HG02678 (cell line): ENCODE results near the gene KCNQ5.
A peak's percentile ranks its signal among the peaks of the same experiment; 100 is the strongest.

ENCODE experiments used
- ATAC-seq: cut with Tn5 transposase; IDR thresholded peaks from one replicate; pipeline ENCODE4 v1.9.1; 2021; ENCODE audit warnings: mild to moderate bottlenecking, moderate library complexity; ENCODE audit not compliant: unreplicated experiment

KCNQ5 gene

DNA sequence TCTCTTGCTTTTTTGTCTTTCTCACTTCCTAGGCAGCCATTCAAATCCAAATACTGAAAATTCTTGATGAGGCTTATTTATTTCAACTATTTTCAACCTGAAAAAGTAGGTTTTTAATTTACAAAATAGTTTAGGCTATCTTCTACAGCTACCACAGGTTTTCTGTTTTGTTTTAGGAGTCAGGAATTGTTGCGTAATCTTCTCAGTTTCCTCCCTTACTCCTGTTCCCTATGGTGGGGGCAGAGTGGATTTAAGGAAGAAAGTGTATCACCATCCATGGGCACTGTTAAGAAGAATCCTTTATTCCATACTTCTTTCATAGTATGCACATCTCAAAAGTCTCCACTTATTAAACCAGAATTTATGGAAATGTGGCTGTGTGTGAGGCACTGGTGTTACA lies 421.0 kb downstream of the KCNQ5 start:
- no peak for ATAC-seq

DNA sequence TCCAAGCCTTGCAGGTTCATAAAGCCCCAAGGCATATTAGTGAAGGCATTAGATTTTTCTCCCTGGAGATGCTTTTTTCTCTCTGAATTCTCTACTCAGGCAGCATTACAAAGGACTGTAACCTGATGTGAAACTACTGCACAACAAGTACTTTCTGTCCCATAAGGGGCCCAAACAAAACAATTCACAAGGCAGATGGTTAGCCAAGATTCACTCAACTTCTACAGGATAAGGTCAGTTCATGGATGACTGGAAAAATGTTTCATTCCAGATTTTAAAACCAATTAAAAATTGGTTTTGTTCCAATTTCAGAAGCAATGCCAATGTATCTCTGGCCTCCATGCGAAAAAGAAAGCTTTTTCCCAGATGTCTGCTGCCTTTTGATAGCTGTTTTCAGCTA lies 421.6 kb downstream of the KCNQ5 start:
- no peak for ATAC-seq

DNA sequence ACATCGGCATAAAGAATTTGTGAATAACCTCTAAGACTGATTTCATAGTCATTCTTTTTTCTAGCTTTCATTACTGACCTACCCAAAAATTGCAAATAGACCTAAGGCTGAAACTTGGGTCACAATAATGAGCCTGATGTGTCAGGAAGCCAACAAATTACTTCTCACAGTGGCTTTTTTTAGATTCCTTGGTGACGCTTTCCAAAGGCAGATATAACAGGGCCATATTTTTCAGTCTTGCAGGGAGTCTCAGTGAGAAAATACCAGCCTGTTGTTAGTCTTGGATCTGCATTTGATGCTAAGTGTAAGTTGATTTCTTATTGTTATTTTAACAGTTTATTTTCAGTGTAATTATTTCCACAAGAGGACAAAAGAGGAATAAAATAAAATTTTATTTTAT lies 423.7 kb downstream of the KCNQ5 start:
- no peak for ATAC-seq

DNA sequence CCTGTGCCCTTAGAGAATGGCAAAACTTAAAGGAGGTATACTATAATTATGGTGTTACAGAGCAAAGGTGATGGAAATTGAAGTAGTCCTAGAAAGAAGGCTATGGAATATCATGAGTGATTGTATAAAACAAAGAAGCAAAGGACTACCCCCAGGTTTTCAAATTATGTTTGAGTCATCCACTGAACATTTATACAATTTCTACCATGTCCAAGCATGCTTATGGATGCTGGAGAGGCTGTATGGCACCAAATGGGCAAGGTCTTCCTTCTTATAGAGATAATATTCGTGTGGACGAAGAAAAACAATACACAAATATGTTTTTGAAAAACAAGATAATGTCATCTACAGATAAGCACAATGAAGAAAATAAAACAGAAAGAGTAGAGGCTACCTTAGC lies 425.9 kb downstream of the KCNQ5 start:
- ATAC-seq: no peak

DNA sequence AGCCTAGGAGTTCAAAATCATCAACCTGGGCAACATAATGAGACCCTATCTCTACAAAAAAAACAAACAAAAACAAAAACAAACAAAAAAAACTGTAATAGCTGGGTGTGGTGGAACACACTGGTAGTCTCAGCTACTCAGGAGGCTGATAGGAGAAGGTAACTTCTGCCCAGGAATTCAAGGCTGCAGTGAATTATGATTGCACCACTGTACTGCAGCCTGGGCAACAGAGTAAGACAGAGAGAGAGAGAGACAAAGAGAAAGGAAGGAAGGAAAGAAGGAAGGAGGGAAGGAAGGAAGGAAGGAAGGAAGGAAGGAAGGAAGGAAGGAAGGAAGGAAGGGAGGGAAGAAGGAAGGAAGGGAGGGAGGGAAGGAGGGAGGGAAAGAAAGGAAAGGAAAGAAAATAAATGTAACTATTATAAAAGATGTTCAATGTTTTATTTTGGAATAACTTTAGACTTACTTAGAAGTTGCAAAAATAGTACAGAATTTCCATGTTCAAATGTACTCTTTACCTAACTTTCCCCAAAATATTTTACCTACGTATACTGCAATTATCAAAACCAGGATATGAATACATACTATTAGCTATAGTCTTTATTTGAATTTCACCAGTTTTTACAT lies 428.2 kb downstream of the KCNQ5 start:
- ATAC-seq: no peak

DNA sequence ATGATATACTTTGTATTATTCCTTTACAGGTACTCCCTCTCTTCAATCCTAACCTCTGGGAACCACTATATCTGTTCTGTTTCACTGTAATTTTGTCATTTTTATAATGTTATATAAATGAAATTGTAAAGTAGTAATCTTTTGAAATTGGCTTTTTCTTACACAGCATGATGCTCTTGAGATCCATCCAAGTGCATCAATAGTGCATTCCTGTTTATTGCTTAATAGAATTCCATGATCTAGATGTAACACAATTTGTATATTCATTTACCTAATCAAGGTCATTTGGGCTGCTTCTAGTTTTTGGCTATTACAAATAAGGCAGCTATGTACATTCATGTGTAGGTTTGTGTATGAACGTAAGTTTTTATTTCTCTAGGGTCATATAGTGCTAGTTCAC lies 428.8 kb downstream of the KCNQ5 start:
- ATAC-seq: no peak

DNA sequence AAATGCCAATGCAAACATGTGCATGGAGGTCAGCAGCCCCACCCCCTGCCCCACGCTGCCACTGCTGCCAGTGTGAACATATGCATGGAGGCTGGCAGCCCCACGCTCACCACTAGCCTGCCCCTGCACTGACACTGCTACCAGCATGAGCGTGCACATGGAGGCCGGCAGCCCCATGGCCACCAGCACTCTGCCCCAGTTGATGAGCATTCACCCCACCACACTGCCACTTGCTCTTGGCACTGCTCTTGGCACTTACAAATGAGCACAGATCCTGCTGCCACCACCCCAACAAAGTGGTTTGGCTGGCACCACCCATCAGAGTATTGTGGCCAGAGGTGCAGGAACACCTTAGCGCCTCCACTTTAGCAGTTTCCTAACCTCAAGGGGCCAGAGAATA lies 429.3 kb downstream of the KCNQ5 start:
- ATAC-seq: no peak

DNA sequence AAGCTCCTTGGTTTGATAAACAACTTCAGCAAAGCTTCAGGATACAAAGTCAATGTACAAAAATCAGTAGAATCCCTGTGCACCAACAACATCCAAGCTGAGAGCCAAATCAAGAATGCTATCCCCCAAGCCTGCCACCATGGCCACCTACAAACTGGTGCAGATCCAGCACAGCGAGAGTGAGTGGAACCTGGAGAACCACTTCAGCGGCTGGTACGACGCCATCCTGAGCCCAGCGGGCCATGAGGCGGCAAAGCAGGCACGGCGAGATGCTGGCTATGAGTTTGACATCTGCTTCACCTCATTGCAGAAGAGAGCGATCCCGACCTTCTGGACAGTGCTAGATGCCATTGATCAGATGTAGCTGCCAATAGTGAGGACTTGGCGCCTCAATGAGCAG lies 433.1 kb downstream of the KCNQ5 start:
- no peak for ATAC-seq

DNA sequence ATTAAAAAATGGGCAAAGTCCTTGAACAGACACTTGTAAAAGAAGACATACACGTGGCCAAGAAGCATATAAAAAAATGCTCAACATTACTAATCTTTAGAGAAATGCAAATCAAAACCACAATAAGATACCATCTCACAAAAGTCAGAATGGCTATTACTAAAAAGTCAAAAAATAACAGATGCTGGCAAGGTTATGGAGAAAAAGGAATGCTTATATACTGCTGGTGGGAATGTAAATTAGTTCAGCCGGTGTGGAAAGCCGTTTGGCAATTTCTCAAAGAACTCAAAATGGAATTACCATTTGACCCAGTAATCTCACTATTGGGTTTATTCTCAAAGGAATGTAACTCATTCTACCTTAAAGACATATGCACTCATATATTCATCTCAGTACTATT lies 436.9 kb downstream of the KCNQ5 start:
- no peak for ATAC-seq

DNA sequence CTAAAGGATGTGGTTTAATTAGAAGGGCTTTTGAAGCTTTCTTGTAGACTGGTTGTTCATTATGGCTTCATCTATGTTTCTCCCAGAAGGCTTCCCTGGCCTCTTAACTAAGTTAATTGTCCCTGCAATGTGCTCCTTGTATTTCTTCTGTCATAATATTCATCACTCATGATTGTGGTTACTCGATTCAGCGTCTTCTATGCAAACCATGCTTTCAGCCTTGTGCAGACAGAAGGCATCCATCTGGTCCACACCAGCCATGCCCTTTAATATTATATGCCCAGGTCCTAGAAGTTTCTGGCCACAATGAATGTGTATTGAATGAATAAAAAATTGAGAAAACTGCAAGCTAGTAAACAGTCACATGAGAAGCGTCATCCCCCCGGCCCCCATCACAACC lies 440.3 kb downstream of the KCNQ5 start:
- ATAC-seq: no peak

DNA sequence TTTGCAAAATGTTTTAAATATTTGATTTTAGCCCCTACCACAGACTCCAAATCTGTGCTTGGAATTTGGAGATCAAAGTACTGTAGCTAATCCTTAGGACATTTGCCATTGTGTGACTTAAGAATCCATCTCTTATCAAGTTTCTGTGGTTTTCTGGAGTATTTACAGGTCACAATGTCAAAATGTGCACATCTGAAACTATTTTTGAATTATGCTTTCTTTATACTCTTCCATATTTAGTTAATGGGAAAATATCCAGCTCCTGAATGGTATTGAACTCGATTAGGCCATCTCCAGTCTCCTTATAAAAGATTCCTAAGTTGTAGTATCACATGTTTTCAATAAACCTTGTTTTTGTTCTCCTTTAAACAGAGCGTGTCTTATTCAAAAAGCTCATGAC lies 441.0 kb downstream of the KCNQ5 start:
- no peak for ATAC-seq

DNA sequence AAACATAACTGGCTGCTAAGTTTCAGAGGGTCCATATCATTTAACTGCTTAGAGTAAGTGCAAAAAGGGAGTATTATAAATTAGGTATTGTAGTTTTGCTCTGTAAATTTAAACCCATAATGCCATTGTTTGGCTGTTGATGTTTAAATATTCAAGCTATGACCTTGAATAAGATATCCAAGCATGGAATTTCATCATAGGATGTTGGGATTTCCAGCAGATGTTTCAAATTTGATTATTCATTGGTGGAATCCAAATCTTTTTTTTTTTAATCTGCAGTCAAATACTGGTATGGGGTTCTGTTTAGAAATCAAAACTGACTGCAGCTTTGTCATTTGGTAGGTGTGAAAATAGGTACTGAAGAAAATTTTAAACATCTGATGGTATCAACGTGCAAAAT lies 442.4 kb downstream of the KCNQ5 start:
- ATAC-seq: no peak

DNA sequence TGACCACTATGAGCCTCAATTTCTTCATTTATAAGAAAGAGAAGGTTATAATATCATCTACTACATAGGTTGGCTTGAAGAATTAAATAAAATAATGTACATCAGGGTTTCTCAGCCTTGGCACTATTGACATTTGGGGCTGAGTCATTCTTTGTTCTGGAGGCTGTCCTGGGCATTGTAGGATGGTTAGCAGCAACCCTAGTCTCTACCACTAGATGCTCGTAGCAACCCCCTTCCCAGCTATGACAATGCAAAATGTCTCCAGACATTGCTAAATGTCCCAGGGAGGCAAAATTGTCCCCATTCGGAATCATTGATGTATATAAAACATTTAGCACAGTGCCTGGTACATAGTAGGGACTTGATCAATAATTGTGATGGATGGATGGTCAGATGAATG lies 451.4 kb downstream of the KCNQ5 start:
- ATAC-seq: no peak

DNA sequence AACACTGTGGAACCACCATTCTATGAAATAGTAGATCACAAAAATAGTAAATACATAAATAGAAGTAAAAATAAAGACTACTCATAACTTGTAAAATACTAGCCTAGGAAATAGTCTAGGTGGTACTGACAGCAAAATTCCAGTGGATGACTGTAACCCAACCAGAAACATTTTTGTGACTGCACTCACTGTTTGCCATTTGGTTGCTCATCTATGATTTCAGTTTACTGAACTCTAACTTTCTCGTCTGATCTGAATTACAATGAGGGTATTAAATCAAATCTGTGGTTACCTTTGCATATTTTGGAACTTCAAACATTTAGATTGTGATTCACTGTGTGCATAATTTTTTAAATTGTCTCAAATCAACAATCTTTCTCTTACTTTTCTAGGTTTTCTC lies 452.3 kb downstream of the KCNQ5 start:
- ATAC-seq: no peak

DNA sequence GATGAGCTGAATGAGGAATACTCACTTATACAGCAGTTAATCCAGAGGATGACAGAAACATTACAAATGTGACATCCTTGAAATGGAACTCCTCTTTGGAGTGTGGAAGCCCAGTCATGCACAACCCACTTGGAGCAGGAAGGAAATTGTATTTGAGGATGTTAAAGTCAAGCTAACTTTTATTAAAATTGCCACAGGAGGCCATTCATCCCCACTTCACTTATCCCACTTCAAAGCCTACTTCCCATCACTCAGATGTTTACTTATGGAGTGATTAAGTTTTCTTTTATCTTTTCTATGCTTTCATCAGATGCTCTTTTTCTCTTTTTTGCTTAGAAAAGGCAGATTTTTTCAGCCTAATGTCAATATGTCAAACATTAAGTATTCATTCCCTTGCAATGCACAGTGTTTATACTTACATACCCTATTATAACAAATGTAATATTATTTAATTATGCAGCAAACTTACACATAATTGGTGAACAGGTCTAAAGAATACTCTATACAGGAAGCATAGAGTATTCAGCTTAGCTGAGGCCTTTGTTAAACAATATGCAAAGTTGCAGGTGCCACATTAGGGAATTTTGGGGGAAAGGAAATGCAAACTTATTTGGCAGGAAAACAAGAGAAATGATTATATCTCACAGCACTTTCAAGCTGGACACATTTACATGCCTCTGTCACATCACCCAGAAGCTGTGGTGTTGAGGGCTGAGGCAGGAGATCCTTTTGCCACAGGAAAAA lies 454.5 kb downstream of the KCNQ5 start:
- no peak for ATAC-seq

DNA sequence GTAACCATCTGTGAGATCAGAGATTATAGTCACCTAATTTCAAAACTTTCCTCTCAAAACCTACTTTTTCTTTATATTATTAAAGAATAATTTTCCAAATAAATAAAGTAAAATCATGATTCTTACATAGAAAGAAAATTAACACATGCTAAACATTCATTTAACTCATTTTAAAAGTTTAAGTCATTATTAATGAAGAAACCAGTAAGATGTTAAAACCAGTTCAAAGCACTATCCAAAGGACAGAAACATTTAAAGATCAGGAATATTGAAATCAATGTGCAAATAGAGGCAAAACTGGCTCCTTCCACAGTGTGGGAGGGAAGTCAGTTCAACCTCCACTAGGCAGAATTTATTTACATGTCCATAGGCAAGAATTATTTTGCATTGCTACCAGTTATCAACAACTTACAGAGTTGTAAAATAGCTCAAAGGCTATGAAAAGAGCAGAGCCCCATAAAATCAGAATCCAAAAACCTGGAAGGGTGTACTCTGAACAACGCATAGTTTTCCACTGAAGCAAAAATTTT lies 456.5 kb downstream of the KCNQ5 start:
- no peak for ATAC-seq

DNA sequence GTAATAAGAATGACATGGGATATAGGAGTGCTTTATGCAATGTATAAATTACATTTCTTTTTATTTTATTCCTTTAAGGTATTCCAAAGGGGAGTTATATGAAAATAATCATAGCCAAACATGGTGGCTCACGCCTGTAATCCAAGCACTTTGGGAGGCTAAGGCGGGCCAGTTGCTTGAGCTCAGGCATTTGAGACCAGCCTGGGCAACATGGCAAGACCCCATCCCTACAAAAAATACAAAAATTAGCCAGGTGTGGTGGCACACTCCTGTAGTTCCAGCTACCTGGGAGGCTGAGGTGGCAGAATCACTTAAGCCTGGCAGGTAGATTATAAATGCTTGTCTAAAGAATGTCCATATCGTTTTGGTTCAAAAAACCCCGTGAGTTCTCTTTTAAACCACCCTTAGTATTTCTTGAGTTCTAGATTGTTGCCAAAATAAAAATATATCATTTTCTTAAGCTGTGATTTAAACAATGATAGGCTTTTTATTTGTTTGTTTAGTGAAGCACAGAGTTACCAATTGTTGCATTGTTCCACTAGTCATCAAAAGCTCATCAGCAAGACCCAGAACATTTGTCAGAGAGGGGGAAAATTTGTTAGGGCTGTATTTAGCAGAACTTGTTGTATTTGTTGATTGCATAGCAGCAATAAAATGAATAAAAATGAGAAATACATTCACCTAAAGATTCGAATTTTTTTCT lies 457.2 kb downstream of the KCNQ5 start:
- no peak for ATAC-seq

DNA sequence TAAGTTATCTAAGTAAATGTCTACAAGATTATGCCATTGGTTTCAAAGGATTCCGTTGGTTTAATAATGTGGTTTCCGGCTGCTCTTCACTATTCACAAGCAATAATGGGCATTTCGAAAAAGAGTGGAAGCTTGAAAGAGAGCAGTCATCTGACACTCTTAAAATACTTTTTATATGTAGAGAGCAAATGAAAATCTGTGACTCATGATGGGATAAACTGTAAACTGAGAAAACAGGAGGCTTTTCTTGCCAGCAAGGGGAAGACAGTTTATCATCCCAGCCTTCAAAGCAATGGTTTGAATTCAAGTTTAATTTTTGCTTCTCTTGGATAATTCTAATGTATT lies 457.7 kb downstream of the KCNQ5 start:
- no peak for ATAC-seq

DNA sequence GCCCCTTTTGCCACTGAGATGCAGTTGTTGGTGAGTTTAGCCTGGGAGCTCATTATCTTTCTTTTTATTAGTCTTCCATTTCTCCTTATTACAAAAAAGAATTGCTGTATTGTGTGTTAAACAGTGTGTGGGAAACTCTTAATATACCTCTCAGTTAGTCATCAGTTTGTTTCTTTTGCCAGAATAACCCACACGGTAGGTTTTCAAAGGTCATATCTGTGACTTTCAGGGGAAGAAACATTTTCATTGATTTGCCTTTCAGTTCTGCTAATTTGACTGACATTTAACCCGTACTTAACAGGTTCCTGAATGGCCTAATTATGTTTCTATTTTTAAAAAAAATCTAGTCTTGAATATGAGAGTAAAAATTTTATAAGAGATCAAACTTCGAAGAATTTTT lies 458.1 kb downstream of the KCNQ5 start:
- no peak for ATAC-seq

DNA sequence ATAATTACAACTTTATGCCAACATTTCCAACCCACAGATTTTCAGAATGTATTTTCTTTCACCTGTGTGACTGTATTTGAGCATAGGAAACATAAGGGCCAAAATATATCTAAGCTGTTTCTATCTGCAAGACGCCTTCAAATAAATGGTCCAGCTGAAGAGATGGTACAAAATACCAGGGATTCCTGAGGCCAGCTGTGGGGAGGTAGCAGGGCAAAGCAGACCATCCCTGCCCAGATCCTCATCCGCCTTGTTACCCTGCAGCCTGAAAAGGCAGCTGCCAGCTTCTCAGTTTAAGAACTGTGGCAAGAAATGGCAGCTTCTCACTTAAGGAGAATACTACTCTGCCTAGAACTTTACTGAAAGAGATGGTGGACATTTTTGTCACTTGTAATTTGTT lies 460.1 kb downstream of the KCNQ5 start:
- ATAC-seq: no peak

DNA sequence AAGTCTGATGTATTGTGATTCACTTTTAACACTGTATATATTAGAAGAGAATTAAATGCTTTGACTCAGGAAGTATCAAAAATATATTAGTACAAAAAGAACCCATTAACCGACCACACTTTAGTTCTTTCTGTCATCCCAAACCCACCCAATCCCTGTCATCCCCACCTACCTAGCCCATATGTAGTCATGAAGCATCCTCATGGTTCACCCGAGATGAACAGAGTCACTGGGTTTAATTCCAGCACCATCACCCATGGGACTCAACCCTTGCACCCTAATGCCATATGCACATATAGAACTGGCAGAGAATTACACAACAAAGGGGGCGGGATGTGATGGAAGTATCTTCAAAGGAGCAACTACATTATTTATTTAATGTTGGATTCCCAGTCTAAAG lies 462.0 kb downstream of the KCNQ5 start:
- no peak for ATAC-seq

DNA sequence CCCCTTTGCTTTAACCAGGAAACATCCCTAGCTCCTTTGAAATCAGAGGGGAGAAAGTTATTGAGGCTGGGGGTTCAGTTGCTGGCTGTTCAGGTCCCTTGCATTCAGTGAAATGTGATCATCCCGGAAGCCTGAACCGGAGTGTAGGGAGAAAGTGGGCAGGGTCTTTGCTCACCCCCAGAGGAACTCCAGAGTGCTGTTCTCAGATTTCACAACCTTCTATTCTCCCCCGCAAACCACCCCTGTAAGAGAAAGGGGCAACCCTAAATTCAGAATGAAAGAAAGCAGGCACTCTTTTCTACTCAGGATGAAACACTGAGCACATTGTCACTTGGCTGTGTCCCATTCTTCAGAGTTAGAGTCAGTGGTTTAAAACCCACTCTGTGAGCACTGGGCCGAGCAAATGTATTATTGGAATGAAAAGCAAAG lies 463.6 kb downstream of the KCNQ5 start:
- peak; percentile 62 for ATAC-seq
